GM19324 (cell line): ENCODE measurements around the gene SDK2.

Source experiments
- ATAC-seq: cut with Tn5 transposase; IDR thresholded peaks from one replicate; pipeline ENCODE4 v1.9.1; 2021; ENCODE audit warnings: mild to moderate bottlenecking, moderate library complexity; ENCODE audit not compliant: unreplicated experiment, low FRiP score

Gene SDK2, protein sequence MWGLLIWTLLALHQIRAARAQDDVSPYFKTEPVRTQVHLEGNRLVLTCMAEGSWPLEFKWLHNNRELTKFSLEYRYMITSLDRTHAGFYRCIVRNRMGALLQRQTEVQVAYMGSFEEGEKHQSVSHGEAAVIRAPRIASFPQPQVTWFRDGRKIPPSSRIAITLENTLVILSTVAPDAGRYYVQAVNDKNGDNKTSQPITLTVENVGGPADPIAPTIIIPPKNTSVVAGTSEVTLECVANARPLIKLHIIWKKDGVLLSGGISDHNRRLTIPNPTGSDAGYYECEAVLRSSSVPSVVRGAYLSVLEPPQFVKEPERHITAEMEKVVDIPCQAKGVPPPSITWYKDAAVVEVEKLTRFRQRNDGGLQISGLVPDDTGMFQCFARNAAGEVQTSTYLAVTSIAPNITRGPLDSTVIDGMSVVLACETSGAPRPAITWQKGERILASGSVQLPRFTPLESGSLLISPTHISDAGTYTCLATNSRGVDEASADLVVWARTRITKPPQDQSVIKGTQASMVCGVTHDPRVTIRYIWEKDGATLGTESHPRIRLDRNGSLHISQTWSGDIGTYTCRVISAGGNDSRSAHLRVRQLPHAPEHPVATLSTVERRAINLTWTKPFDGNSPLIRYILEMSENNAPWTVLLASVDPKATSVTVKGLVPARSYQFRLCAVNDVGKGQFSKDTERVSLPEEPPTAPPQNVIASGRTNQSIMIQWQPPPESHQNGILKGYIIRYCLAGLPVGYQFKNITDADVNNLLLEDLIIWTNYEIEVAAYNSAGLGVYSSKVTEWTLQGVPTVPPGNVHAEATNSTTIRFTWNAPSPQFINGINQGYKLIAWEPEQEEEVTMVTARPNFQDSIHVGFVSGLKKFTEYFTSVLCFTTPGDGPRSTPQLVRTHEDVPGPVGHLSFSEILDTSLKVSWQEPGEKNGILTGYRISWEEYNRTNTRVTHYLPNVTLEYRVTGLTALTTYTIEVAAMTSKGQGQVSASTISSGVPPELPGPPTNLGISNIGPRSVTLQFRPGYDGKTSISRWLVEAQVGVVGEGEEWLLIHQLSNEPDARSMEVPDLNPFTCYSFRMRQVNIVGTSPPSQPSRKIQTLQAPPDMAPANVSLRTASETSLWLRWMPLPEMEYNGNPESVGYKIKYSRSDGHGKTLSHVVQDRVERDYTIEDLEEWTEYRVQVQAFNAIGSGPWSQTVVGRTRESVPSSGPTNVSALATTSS (N-terminal part only)

DNA sequence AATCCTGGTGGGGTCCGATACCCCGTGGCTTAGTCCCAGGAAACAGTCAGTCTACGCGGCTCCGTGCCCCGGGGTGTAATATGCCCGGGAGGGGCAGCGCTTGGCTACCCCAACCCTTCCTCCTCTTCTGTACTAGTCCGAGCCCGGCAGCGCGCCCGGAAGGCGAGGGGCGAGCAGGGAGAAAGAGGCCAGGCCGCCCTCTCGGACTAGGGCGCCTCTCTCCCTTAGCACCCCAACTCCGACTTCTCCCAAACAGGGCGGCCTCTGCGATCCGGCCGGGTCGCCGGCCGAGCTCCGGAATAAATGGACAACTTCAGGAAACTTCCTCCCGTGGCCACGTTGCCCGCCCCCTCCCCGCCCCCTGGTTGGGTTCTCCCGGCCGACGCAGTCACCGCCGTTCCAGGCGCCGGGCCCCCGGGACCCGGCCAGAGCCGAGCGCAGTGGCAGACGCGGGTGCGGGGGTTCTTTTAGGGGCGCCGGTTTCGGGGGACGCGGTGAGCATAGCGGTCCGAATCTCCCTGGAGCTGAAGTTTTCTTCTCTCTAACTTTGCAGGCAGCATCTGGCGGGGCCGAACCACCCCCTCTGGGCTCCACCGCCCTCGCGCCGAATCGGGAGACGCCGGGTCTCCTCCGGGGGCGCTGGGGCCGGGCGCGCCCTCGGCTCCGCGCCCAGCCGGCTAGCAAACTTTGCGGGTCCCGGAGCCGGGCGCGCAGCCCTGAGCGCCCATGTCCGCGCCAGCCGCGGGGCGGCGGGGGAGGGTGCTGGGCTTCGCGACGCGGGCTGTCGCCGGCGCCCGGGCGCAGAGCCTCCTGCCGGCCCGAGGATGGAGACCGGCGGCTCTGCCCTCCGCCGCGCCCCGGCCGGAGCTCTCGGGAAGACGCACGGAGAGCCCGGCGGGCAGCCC is at the start of gene SDK2:
Gene SDK2, minus strand, starts transcription at position 301 of the 905 bp plus-strand sequence. CDS start 357 bp downstream, outside the sequence.
- ATAC-seq = no peak

DNA sequence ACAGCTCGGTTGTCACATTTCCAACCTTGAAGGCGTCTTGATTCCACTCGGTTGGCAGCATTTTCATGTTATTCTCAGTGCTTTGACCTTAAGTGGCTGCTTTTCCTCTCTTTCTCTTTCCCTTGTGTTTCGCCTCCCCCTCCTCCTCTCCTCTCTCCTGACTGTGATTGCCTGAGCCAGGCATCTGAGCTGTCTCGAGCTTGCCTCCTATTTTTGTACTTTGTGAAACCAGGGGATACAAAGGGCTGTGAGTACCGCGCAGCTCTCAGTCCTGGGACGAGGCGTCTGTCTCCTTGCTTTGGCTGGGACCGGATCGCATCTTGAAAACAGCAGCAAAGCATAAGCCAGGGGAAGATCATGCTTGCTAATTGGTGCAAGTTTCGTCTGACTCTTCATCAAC is 48.8 kb upstream of the SDK2 start:
- ATAC-seq = no peak

DNA sequence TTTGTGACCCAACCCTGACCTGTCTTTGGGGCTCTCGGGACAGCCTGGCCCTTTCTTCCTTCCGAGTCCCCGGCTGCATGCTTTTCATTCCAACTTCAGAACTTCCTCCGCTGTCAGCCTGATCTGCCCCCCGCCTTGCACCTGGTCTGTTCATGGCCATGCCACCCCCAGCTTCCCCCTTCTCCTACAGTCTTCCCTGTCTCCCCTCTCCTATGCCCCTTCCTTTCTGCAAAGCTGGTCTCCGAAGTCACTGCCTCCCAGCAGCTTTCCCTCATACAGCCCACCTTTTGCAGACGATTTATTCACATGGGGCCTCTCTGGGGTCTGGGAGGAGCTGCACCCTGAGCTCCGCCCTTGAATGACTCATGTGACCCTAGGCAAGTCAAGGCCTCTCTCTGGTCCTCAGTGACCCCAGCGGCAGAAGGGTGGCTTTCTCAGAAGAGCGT is 47.1 kb upstream of the SDK2 start:
- ATAC-seq = no peak

DNA sequence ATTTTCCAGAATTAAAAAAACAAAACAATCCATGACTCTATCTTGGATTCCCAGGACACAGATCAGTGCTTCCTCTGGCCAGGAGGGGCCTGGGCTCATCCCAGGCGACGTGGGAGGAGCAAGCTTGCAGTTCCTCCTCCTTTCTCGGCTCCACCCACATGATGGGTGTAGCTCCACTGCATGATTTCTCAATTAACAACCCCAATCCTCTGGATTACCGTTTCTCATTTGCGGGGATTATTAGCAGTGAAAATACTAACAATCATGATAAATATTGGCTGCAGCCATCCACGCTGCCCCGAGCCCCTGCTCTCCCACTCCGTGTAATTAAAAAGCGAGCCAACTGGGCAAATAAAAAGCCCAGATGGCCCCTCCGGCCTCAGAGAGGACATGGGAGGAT is 46.4 kb upstream of the SDK2 start:
- ATAC-seq = no peak

DNA sequence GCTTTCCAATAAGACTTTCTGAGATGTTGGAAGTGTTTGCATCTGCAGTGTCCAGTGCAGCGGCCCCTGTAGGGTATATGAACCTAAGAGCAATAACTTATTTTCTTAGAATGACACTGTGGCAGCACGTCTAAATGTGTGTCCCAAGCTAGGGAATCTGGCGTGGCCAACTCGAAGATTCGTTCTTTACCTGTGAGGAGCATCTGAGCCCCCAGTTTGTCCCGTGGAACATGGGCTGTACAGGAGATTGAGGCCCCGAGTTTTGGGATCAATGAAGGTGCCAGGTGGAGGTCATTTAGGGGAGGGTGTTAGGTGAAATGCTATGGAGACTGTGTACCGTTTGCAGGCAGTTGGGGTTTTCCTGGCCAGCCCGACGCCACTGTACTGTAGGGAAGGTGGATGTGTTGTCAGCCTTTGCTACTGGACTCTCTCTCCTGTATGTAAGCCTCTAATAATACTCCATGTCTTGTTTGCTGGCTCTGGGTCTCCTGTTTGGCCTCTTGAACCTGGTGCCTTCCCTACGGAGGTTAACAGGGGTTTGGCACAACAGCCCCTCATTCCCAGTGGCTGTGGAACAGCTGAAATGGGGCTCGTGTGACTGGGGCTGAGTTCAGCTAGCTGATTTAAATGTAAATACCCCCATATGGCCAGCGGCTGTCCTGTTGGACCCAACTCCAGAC is 45.5 kb upstream of the SDK2 start:
- no peak for ATAC-seq

DNA sequence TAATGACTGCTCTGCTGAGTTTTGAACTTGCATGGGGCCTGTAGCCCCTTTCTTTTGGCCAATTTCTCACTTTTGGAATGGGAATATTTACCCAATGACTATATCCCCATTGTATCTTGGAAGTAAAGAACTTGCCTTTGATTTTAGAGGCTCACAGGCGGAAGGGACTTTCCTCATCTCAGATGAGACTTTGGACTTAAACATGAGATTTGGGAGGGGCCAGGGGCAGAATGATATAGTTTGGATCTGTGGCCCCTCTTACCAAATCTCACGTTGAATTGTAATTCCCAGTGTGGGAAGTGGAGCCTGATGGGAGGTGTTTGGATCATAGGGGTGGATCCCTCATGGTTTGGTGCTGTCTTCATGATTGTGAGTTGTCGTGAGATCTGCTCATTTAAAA is 42.7 kb upstream of the SDK2 start:
- ATAC-seq = no peak

GRCh38 chr17:73686126-73686525 is 41.9 kb upstream of the SDK2 start:
- no peak for ATAC-seq

DNA sequence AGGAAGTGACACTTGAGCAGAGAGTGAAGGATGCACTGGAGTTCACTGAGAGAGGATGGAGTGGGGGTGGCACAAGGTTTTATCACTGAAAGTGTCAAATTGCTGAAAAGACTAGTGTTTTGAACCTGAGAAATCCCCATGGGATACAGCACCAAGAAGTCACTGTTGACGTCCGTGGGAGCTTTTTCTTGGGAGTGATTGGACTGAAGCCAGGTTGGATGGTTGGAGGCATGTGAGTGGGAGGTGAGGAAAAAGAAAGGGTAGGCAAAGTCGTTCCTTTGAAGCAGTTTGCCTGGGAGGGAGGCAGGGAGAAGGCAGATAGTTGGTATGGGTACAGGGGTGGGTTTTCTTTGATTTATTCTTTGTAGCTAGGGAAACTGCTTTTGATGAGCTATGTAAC is 39.9 kb upstream of the SDK2 start:
- ATAC-seq = no peak

GRCh38 chr17:73683771-73684170 is 39.5 kb upstream of the SDK2 start:
- ATAC-seq = no peak

DNA sequence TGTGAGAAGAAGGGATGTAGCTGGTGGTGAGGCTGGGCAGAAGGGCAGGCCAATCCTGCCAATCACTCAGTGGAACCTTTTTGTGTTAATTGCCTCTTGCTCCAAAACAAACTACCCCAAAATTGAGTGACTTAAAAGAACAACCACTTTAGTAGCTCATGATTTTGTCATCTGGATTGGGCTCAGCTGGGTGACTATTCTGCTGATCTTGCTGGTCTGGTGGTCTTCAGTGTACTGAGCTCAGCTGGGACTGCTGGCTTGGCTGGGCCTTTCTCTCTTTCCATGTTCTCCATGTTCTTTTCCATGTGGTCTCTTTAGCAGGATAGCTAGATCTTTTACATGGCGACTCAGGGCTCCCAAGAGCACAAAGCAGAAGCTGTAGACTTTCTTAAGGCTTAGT is 37.7 kb upstream of the SDK2 start:
- ATAC-seq = no peak

GRCh38 chr17:73679476-73679875 is 35.2 kb upstream of the SDK2 start:
- no peak for ATAC-seq

DNA sequence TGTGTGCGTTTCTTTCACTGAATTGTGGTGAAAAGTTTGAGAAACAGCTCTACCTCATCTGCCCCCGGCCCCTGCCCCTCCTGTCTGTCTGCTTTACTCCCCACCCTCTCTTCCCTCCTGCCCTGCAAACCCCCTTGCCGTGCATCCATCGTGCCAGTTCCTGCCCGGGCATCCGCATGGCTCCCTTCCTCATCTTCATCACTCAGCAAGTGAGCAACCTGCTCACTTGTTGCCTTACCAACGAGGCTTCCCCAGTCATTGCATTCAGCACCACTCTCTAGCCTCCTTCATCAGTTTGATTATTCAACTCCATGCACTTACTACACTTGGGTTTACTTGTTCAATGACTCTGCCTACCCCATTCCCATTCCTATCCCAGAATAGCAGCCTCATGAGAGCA is 34.8 kb upstream of the SDK2 start:
- no peak for ATAC-seq

DNA sequence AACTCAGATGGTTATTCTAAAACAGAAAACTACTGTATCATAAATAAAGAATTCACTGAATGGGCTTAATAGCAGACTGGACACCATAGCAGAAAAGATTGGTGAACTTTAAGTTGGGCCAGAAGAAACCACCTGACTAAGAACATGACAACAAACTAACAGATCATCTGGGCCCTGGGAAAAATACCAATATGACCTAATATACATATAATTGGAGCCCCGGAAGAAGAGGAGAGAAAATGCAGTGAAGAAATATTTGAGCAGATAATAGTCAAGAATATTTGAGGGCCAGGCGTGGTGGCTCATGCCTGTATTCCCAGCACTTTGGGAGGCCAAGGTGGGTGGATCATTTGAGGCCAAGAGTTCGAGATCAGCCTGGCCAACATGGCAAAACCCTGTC is 25.5 kb upstream of the SDK2 start:
- no peak for ATAC-seq

DNA sequence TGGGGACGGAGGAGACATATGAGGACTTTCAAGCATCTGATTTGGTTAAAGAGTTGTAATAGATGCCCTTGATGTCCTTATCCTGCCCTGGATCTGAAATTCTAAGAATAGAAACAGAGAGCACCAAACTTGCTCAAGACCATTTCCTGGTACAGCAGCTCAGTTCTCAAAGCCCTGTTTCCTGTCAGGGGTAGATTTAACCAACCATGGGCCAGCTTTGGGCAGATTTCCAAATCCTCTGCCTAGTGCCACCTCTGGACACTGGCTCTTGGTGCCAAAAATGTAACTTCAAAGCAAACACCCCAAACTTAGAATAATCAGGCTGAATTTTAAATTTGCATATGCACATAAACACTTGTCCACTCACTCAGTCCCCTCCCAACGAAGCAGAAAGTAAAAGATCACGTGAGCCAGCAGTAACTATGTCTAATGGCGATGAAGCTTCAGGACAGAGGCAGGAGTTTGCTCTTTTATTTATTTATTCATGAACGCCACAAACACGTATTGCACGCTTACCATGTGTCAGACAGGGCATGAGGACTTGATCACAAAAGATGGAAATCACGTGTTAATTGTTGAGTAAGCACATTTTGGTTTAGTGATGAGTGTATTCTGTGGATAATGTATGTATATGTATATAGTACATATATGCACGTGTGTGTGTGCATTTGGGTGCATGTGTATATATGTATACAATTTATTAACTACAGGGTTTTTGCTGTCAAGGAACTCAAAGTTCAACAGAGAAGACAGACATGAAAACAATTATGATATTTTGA is 23.1 kb upstream of the SDK2 start:
- no peak for ATAC-seq

GRCh38 chr17:73663614-73664013 is 19.4 kb upstream of the SDK2 start:
- no peak for ATAC-seq

- ATAC-seq = no peak
Measured at GRCh38 chr17:73660366-73660765, 16.1 kb upstream of the SDK2 start.

DNA sequence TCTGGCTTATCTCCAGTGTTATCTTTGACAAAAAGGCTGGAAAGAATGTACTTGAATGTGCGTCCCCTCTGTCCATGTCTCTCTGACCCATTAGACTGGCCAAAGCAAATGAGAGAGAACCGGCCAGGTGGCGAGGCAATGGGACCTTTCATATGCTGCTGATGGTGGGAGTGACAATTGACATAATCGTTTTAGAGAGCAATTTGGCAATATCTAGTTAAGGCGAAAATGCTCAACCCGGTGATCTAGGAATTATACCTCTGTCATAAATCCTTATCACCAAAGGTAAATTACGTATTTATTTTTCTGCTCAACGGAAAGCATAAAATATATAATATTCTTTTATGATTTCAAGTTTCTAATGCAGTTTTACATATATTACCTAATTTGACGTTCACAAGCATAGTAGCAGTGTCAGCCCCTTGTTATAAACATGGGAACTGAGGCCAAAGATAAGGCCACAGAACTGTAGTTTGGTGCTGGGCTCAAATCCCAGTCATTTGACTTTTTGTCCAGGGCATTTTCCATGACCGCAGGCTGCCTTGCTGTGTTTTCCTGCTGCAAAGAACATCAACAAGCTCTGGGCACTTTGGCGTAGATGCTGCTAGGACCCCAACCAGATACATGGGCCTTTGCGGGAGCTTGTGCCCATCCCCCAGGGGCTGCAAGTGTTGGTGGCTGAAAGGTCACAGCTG is 14.7 kb upstream of the SDK2 start:
- no peak for ATAC-seq
